H9 (cell line): ENCODE results near the gene LITAF. TPM values are rescaled to one million over a fixed set of nuclear protein-coding genes. Genes with fewer than 3 reads are reported as not detected.
A peak's percentile ranks its signal among the peaks of the same experiment; 100 is the strongest.

Source experiments
- DNase-seq: peaks from one replicate; pipeline ENCODE4 v3.0.0-alpha.2; 2017
- H2AFZ ChIP-seq: one replicate; pipeline ENCODE4 v1.6.1; 2013; ENCODE audit warnings: mild to moderate bottlenecking, low read length, control low read depth, moderate library complexity
- H2AK5ac ChIP-seq: 2 replicates; pipeline ENCODE4 v1.6.1; 2013; ENCODE audit warnings: low read length, control low read depth, mixed read lengths; ENCODE audit not compliant: insufficient read length
- H2BK120ac ChIP-seq: one replicate; pipeline ENCODE4 v1.6.1; 2013; ENCODE audit warnings: low read depth, mild to moderate bottlenecking, low read length, control low read depth, inconsistent platforms; ENCODE audit not compliant: poor library complexity, severe bottlenecking
- H2BK12ac ChIP-seq: 2 replicates; pipeline ENCODE4 v1.6.1; 2013; ENCODE audit warnings: low read length, control low read depth, mixed read lengths, low read depth; ENCODE audit not compliant: insufficient read length
- H2BK15ac ChIP-seq: 2 replicates; pipeline ENCODE4 v1.6.1; 2013; ENCODE audit warnings: low read depth, low read length, control low read depth
- H2BK20ac ChIP-seq: one replicate; pipeline ENCODE4 v1.6.1; 2013; ENCODE audit warnings: low read depth, mild to moderate bottlenecking, low read length, control low read depth, inconsistent platforms; ENCODE audit not compliant: poor library complexity, severe bottlenecking
- H2BK5ac ChIP-seq: 2 replicates; pipeline ENCODE4 v1.6.1; 2013; ENCODE audit warnings: low read length, control low read depth, mixed read lengths; ENCODE audit not compliant: insufficient read length
- H3K14ac ChIP-seq: 2 replicates; pipeline ENCODE4 v1.6.1; 2013; ENCODE audit warnings: low read length, control low read depth; ENCODE audit not compliant: insufficient read depth
- H3K18ac ChIP-seq: 2 replicates; pipeline ENCODE4 v1.6.1; 2013; ENCODE audit warnings: low read depth, mild to moderate bottlenecking, mixed read lengths, low read length, control low read depth; ENCODE audit not compliant: insufficient read length
- H3K23ac ChIP-seq: 2 replicates; pipeline ENCODE4 v1.6.1; 2013; ENCODE audit warnings: low read length, control low read depth, mixed read lengths, low read depth; ENCODE audit not compliant: insufficient read length
- H3K23me2 ChIP-seq: 2 replicates; pipeline ENCODE4 v1.6.1; 2013; ENCODE audit warnings: low read depth, mild to moderate bottlenecking, mixed read lengths, low read length, control low read depth; ENCODE audit not compliant: insufficient read length, poor library complexity, severe bottlenecking
- H3K27ac ChIP-seq: 2 replicates; pipeline ENCODE4 v1.5.1; 2013; ENCODE audit warnings: low read length, control low read depth, mixed read lengths, low read depth; ENCODE audit not compliant: insufficient read length
- H3K27me3 ChIP-seq: 2 replicates; pipeline ENCODE4 v1.6.1; 2013; ENCODE audit warnings: low read length, control low read depth, inconsistent platforms; ENCODE audit not compliant: insufficient read depth
- H3K4ac ChIP-seq: 2 replicates; pipeline ENCODE4 v1.6.1; 2013; ENCODE audit warnings: low read depth, mild to moderate bottlenecking, control low read depth, inconsistent platforms, low read length, moderate library complexity
- H3K4me1 ChIP-seq: 2 replicates; pipeline ENCODE4 v1.6.1; 2013; ENCODE audit warnings: low read length, control low read depth, inconsistent platforms; ENCODE audit not compliant: insufficient read depth
- H3K4me2 ChIP-seq: 2 replicates; pipeline ENCODE4 v1.6.1; 2013; ENCODE audit warnings: low read length, control low read depth, mixed read lengths; ENCODE audit not compliant: insufficient read length, insufficient read depth
- H3K56ac ChIP-seq: 2 replicates; pipeline ENCODE4 v1.6.1; 2013; ENCODE audit warnings: low read depth, mild to moderate bottlenecking, mixed read lengths, low read length, control low read depth; ENCODE audit not compliant: insufficient read length
- H3K79me1 ChIP-seq: 2 replicates; pipeline ENCODE4 v1.6.1; 2013; ENCODE audit warnings: low read depth, mild to moderate bottlenecking, moderate library complexity, low read length, control low read depth, inconsistent platforms; ENCODE audit not compliant: insufficient read depth, poor library complexity, severe bottlenecking
- H3K79me2 ChIP-seq: 2 replicates; pipeline ENCODE4 v1.6.1; 2013; ENCODE audit warnings: low read length, control low read depth, inconsistent platforms; ENCODE audit not compliant: insufficient read depth
- H3K9ac ChIP-seq: 2 replicates; pipeline ENCODE4 v1.6.1; 2013; ENCODE audit warnings: low read length, control low read depth, mixed read lengths; ENCODE audit not compliant: insufficient read length; ENCODE audit errors: extremely low read depth
- H3K9me3 ChIP-seq: one replicate; pipeline ENCODE4 v1.6.1; 2013; ENCODE audit warnings: low read depth, low read length, inconsistent platforms; ENCODE audit not compliant: control insufficient read depth
- H3T11ph ChIP-seq: one replicate; pipeline ENCODE4 v1.6.1; 2013; ENCODE audit warnings: mild to moderate bottlenecking, low read length, control low read depth, inconsistent platforms
- H4K20me1 ChIP-seq: one replicate; pipeline ENCODE4 v1.6.1; 2013; ENCODE audit not compliant: control insufficient read depth, insufficient read length, insufficient read depth
- H4K5ac ChIP-seq: 2 replicates; pipeline ENCODE4 v1.6.1; 2013; ENCODE audit warnings: low read depth, mild to moderate bottlenecking, mixed read lengths, low read length, control low read depth; ENCODE audit not compliant: insufficient read length
- H4K8ac ChIP-seq: replicated peaks from 2 replicates; pipeline ENCODE4 v1.6.1; 2013; ENCODE audit warnings: low read length, control low read depth, mixed read lengths, low read depth; ENCODE audit not compliant: insufficient read length
- H4K91ac ChIP-seq: 2 replicates; pipeline ENCODE4 v1.6.1; 2013; ENCODE audit warnings: low read depth, mild to moderate bottlenecking, moderate library complexity, mixed read lengths, low read length, control low read depth; ENCODE audit not compliant: insufficient read length
- H3K27ac Mint-ChIP-seq, 3 experiments: 2 replicates in 2 of 3; 3 replicates in 1 of 3; pipeline ENCODE4 v1.8.0; 2020 to 2021; ENCODE audit warnings: mixed read lengths in 3 of 3, mild to moderate bottlenecking in 1 of 3, moderate library complexity in 1 of 3
- H3K27me3 Mint-ChIP-seq: 2 replicates; pipeline ENCODE4 v1.8.0; 2021; ENCODE audit warnings: low read depth, mild to moderate bottlenecking, moderate library complexity, mixed read lengths
- H3K36me3 Mint-ChIP-seq, 3 experiments: 2 replicates in 2 of 3; 3 replicates in 1 of 3; pipeline ENCODE4 v1.8.0; 2020 to 2021; ENCODE audit warnings: low read depth in 3 of 3, mixed read lengths in 3 of 3; ENCODE audit not compliant: insufficient read depth in 1 of 3
- H3K4me1 Mint-ChIP-seq, 2 experiments: 2 replicates each; pipeline ENCODE4 v1.8.0; 2020; ENCODE audit warnings: mixed read lengths in 2 of 2
- H3K4me3 Mint-ChIP-seq, 2 experiments: 2 replicates in 1 of 2; 3 replicates in 1 of 2; pipeline ENCODE4 v1.8.0; 2020 to 2021; ENCODE audit warnings: mild to moderate bottlenecking in 2 of 2, mixed read lengths in 2 of 2, moderate library complexity in 1 of 2
- H3K9me3 Mint-ChIP-seq, 2 experiments: 2 replicates in 1 of 2; 3 replicates in 1 of 2; pipeline ENCODE4 v1.8.0; 2020; ENCODE audit warnings: mild to moderate bottlenecking in 2 of 2, mixed read lengths in 2 of 2, moderate library complexity in 1 of 2
- CTCF ChIP-seq: fragments of 200-600 bp; sonication (generic); conservative IDR thresholded peaks from 3 replicates; pipeline ENCODE4 v1.8.0; 2021; ENCODE audit warnings: antibody characterized with exemption, mild to moderate bottlenecking
- WGBS: extraction: QIAGEN DNeasy Blood & Tissue Kit; methylation state at CpG from one replicate; pipeline ENCODE4 v1.1.7; 2013; ENCODE audit warnings: missing lambda C conversion rate, low lambda C conversion rate, mixed read lengths; ENCODE audit not compliant: insufficient read length; ENCODE audit errors: extremely low coverage; 5-methylcytosine and 5-hydroxymethylcytosine counted together
- long read RNA-seq: library from polyadenylated mRNA; unstranded; transcript quantifications from one replicate; pipeline ENCODE4 v2.0.0, GENCODE V29; 2020
- total RNA-seq: library from RNA; stranded (reverse); gene quantifications from 2 replicates; pipeline ENCODE4 v1.2.1, GENCODE V29; 2021

Gene LITAF
- total RNA-seq, result 249 and 265 TPM in 2 replicates
- long read RNA-seq, transcript LITAF-204 (5 exons, 593 nt), result minor isoform, 5 of 1,332 reads
- long read RNA-seq, transcript LITAF-209 (4 exons, 2,632 nt), result minor isoform, 40 of 1,332 reads
- long read RNA-seq, transcript LITAF-221 (4 exons, 2,467 nt), result major isoform, 986 of 1,332 reads
- long read RNA-seq, transcript LITAF-205 (4 exons, 1,118 nt), result minor isoform, 139 of 1,332 reads
- long read RNA-seq, partial matches to known transcripts, result 107 of 1,332 reads
- long read RNA-seq, other reads (novel, unspliced or antisense), result 51 of 1,332 reads

GRCh38 chr16:11586856-11587642, at the start of gene LITAF:
TSS of gene LITAF (minus strand) at chr16:11586919. CDS start at chr16:11556730, 30,189 bp downstream.
- Histone ChIP-seq H3K23ac (no peak within 1 kb of the TSS), H2BK120ac (no peak within 1 kb of the TSS), H3K18ac (peak within 1 kb of the TSS; percentile 79), H3K27me3 (peaks cover 9% of the 10 kb centered on the region), H3K79me1 (no peaks in the 10 kb centered on the region), H4K5ac (no peak within 1 kb of the TSS), H3T11ph (no peak within 1 kb of the TSS), H3K4ac (no peak within 1 kb of the TSS; the same call in 1 of the 2 replicates), H4K20me1 (no peaks in the 10 kb centered on the region), H2BK15ac (no peak within 1 kb of the TSS), H4K8ac (no peak within 1 kb of the TSS), H2BK12ac (no peak within 1 kb of the TSS), H3K9me3 (peaks cover 4% of the 10 kb centered on the region), H3K79me2 (no peaks in the 10 kb centered on the region), H2BK5ac (no peak within 1 kb of the TSS), H3K4me1 (peaks cover 15% of the 10 kb centered on the region), H2AFZ (no peak within 1 kb of the TSS), H3K23me2 (peaks cover 4% of the 10 kb centered on the region), H3K14ac (peak within 1 kb of the TSS; percentile 81), H2BK20ac (no peak within 1 kb of the TSS), H2AK5ac (no peak within 1 kb of the TSS), H4K91ac (no peak within 1 kb of the TSS), H3K9ac (peak within 1 kb of the TSS; percentile 33), H3K27ac (no peak within 1 kb of the TSS), H3K4me2 (peak within 1 kb of the TSS; percentile 30), H3K56ac (no peak within 1 kb of the TSS)
- no CpG with 5 or more reads among the region's 74 CpGs for WGBS
- Mint-ChIP-seq H3K27ac (peak within 1 kb of the TSS; percentile 90 to 93 (median 92); a peak in 5 of 7 replicates), H3K4me3 (peak within 1 kb of the TSS; percentile 84 to 90), H3K4me1 (peaks cover 49% of the 10 kb centered on the region in 2 experiments), H3K9me3 (peaks cover 2 to 5% of the 10 kb centered on the region in 2 experiments; a peak in 3 of 5 replicates), H3K36me3 (peaks cover 0 to 4% (median 2%) of the 10 kb centered on the region in 3 experiments; a peak in 1 of 7 replicates), H3K27me3 (peaks cover 2% of the 10 kb centered on the region)
- 0 out of 3 replicates have a peak, but pooled peaks have one; percentile 9 for TF ChIP-seq CTCF
- peak; percentile 61 for DNase-seq
